Neural cell (in vitro differentiated cells): Measurements from ENCODE around the gene BABAM2.

ENCODE experiments used
- CTCF ChIP-seq: fragments of 450-650 bp; IDR thresholded peaks from 2 replicates; pipeline ENCODE4 v1.5.1; 2014; ENCODE audit warnings: antibody characterized with exemption, mild to moderate bottlenecking, moderate library complexity; ENCODE audit not compliant: poor library complexity, severe bottlenecking
- TAF1 ChIP-seq: IDR thresholded peaks from 2 replicates; pipeline ENCODE4 v1.6.1; 2012; ENCODE audit warnings: low read depth

- TF ChIP-seq TAF1 (no peak), CTCF (no peak)
These were observed 13.3 kb downstream of the BABAM2 start for GRCh38 chr2:27903649-27904404.
